Endodermal cell (in vitro differentiated cells): ENCODE measurements around the gene U2AF2. TPM values are rescaled to one million over a fixed set of nuclear protein-coding genes. Genes with fewer than 3 reads are reported as not detected.

Source experiments
- DNase-seq: peaks from one replicate; pipeline ENCODE4 v3.0.0-alpha.2; 2017
- H3K27ac ChIP-seq: 2 replicates; pipeline ENCODE4 v1.5.1; 2013; ENCODE audit warnings: mild to moderate bottlenecking, low read depth, low read length, moderate library complexity
- H3K27me3 ChIP-seq: 2 replicates; pipeline ENCODE4 v1.6.1; 2013; ENCODE audit warnings: mild to moderate bottlenecking, low read length, moderate library complexity; ENCODE audit not compliant: insufficient read depth, control insufficient read depth, poor library complexity, severe bottlenecking
- H3K36me3 ChIP-seq: 2 replicates; pipeline ENCODE4 v1.7.0; 2013; ENCODE audit warnings: mild to moderate bottlenecking, low read length, moderate library complexity; ENCODE audit not compliant: control insufficient read depth, insufficient read depth
- H3K4me1 ChIP-seq: one replicate; pipeline ENCODE4 v1.7.0; 2013; ENCODE audit warnings: low read length; ENCODE audit not compliant: control insufficient read depth, insufficient read depth
- H3K4me3 ChIP-seq: 2 replicates; pipeline ENCODE4 v1.5.1; 2013; ENCODE audit warnings: mild to moderate bottlenecking, low read length, moderate library complexity
- H3K9ac ChIP-seq: 2 replicates; pipeline ENCODE4 v1.6.1; 2013; ENCODE audit warnings: mild to moderate bottlenecking, low read length, moderate library complexity; ENCODE audit not compliant: poor library complexity, severe bottlenecking; ENCODE audit errors: extremely low read depth
- H3K9me3 ChIP-seq: 2 replicates; pipeline ENCODE4 v1.6.1; 2013; ENCODE audit warnings: mild to moderate bottlenecking, low read length, moderate library complexity; ENCODE audit not compliant: control insufficient read depth
- H3K27ac Mint-ChIP-seq: 2 replicates; pipeline ENCODE4 v1.8.0; 2020; ENCODE audit warnings: mixed read lengths
- H3K27me3 Mint-ChIP-seq: 2 replicates; pipeline ENCODE4 v1.8.0; 2021; ENCODE audit warnings: mild to moderate bottlenecking, mixed read lengths; ENCODE audit not compliant: insufficient read depth
- H3K36me3 Mint-ChIP-seq: 2 replicates; pipeline ENCODE4 v1.8.0; 2020; ENCODE audit warnings: low read depth, mixed read lengths
- H3K4me1 Mint-ChIP-seq: 2 replicates; pipeline ENCODE4 v1.8.0; 2020; ENCODE audit warnings: mixed read lengths
- H3K4me3 Mint-ChIP-seq: 2 replicates; pipeline ENCODE4 v1.8.0; 2020; ENCODE audit warnings: mild to moderate bottlenecking, moderate library complexity, mixed read lengths
- H3K9me3 Mint-ChIP-seq: 2 replicates; pipeline ENCODE4 v1.8.0; 2020; ENCODE audit warnings: mild to moderate bottlenecking, mixed read lengths
- WGBS, 2 experiments: methylation state at CpG; one replicate each; pipeline versions ENCODE4 v1.1.5 to v1.1.7; 2013; ENCODE audit warnings: missing lambda C conversion rate in 2 of 2, mixed read lengths in 1 of 2; ENCODE audit not compliant: insufficient coverage in 1 of 2, insufficient read length in 1 of 2; 5-methylcytosine and 5-hydroxymethylcytosine counted together
- total RNA-seq, 2 donors: library from RNA; stranded (reverse); fragmentation: NEBNext Ultra II Directional in 1 of 2; extraction: Animal tissue kit (Norgen Biotek cat#: 25700) in 1 of 2; gene quantifications; 2 replicates in 1 of 2; 3 replicates in 1 of 2; pipeline ENCODE4 v1.2.1, GENCODE V29; 2021
- TF ChIP-seq, protein P1 (sequence below): fragments of 200-600 bp; sonication (generic); conservative IDR thresholded peaks from 2 replicates; pipeline ENCODE4 v1.5.0; 2021; ENCODE audit warnings: antibody characterized with exemption, mild to moderate bottlenecking

Gene U2AF2
- total RNA-seq, 2 donors from 2014 or later: 264 to 293 TPM

DNA sequence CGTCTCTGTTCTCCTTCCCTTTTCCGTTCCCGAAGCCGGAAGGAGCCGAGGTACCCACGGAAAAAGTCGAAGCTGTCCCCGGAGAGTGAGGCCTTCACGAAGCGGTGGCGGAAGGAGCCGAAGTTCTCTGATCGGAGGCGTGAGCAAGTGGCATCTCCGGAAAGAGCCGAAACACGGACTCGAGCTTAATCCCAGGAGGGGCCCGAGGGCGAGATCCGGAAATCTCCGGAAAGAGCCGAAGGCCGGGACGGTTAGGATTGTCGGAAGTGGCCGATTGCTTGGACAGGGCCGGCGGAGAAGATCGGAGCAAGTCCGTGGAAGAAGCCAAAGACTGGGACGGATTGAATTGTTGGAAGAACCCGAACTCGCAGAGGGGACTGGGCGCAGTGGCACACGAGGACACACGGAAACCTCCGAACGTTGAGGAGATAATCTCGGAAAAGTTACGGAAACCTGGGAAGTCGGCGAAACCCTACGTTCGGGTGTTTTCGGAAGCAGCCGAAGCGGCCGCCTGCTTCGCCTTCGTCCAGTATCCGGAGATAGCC is 440 bp upstream of the U2AF2 start:
- Mint-ChIP-seq H3K4me3 (peak overlapping the region; percentile 94), H3K36me3 (peaks cover 10% of the 10 kb centered on the region), H3K27ac (peak overlapping the region; percentile 99), H3K9me3 (no peaks in the 10 kb centered on the region), H3K27me3 (peaks cover 2% of the 10 kb centered on the region), H3K4me1 (peaks cover 25% of the 10 kb centered on the region)
- H3K4me1 ChIP-seq: peaks cover 5% of the 10 kb centered on the region
- H3K27me3 ChIP-seq: no peaks in the 10 kb centered on the region
- H3K27ac ChIP-seq: peak overlapping the region; percentile 97
- peak; percentile 100 for DNase-seq
- H3K9ac ChIP-seq: peak overlapping the region; percentile 96
- 0 to 1% methylated on average over 39 to 52 of the region's 52 CpGs for WGBS, 2 experiments
- peak overlapping the region; percentile 97 for H3K4me3 ChIP-seq
- no peaks in the 10 kb centered on the region for H3K9me3 ChIP-seq
- peaks cover 11% of the 10 kb centered on the region for H3K36me3 ChIP-seq
- TF ChIP-seq, protein P1, sequence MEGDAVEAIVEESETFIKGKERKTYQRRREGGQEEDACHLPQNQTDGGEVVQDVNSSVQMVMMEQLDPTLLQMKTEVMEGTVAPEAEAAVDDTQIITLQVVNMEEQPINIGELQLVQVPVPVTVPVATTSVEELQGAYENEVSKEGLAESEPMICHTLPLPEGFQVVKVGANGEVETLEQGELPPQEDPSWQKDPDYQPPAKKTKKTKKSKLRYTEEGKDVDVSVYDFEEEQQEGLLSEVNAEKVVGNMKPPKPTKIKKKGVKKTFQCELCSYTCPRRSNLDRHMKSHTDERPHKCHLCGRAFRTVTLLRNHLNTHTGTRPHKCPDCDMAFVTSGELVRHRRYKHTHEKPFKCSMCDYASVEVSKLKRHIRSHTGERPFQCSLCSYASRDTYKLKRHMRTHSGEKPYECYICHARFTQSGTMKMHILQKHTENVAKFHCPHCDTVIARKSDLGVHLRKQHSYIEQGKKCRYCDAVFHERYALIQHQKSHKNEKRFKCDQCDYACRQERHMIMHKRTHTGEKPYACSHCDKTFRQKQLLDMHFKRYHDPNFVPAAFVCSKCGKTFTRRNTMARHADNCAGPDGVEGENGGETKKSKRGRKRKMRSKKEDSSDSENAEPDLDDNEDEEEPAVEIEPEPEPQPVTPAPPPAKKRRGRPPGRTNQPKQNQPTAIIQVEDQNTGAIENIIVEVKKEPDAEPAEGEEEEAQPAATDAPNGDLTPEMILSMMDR: no peak

DNA sequence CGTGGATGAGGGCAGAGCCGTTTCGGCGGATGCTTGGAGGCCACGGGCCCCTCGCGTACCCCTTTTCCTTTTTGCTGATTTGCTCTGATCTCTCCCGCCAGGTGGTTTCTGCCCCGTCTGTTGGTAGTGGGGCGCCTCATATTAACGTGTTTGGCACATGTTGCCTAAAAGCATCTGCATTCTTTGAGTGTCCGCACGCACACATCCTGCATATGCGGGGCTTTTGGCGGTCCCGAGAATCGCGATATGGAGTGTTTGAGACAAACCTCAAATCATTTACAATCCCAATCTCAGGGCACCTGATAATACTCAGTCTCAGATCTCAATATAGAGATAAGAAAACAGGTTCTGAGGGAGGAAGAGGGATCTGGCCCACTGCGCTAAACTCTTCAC is 809 bp downstream of the U2AF2 start:
- Histone ChIP-seq H3K4me3 (peak overlapping the region; percentile 97), H3K27me3 (no peaks in the 10 kb centered on the region), H3K27ac (peak overlapping the region; percentile 99), H3K36me3 (peaks cover 17% of the 10 kb centered on the region), H3K4me1 (peaks cover 5% of the 10 kb centered on the region), H3K9me3 (no peaks in the 10 kb centered on the region), H3K9ac (peak overlapping the region; percentile 94)
- TF ChIP-seq, protein P1: no peak
- H3K4me3 Mint-ChIP-seq: peak overlapping the region; percentile 94
- no peaks in the 10 kb centered on the region for H3K9me3 Mint-ChIP-seq
- 0% methylated on average over 10 to 19 of the region's 19 CpGs for WGBS, 2 experiments
- peaks cover 20% of the 10 kb centered on the region for H3K36me3 Mint-ChIP-seq
- no peak for DNase-seq
- peak overlapping the region; percentile 93 for H3K27ac Mint-ChIP-seq
- H3K4me1 Mint-ChIP-seq: peaks cover 25% of the 10 kb centered on the region
- H3K27me3 Mint-ChIP-seq: peaks cover 2% of the 10 kb centered on the region

DNA sequence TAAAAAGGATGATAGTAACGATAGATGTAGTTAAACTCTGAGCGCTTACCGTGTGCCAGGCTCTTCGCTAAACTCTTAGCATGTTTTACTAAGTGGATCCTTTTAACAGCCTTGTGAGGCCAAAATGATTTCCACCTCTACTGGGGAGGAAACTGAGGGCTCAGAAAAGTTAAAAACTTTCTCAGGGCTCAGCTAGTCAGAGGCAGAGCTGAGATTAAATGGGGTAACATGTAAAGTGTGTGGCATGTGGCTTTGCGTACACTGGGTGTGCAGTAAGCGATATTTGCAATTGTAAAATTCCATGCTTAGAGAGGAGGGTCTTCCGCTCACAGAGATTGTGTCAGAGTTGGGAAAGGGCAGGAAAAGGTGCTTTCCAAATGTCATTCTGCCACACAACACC is 1.7 kb downstream of the U2AF2 start:
- Histone ChIP-seq H3K27ac (no peak overlapping the region), H3K27me3 (no peaks in the 10 kb centered on the region), H3K36me3 (peaks cover 26% of the 10 kb centered on the region), H3K9me3 (no peaks in the 10 kb centered on the region), H3K9ac (peak overlapping the region; percentile 94), H3K4me3 (peak overlapping the region; percentile 97), H3K4me1 (peaks cover 5% of the 10 kb centered on the region)
- WGBS, 2 experiments: 76 to 80% methylated on average over 4 to 7 of the region's 7 CpGs
- Mint-ChIP-seq H3K4me3 (peak overlapping the region; percentile 94), H3K27ac (peak overlapping the region; percentile 21), H3K36me3 (peaks cover 24% of the 10 kb centered on the region), H3K4me1 (peaks cover 25% of the 10 kb centered on the region), H3K9me3 (no peaks in the 10 kb centered on the region), H3K27me3 (no peaks in the 10 kb centered on the region)
- TF ChIP-seq, protein P1: no peak
- no peak for DNase-seq
